Stomach (tissue), 4 donors: ENCODE data around the gene MOB3B.

ENCODE experiments used
- EP300 ChIP-seq: sonication (generic); formaldehyde crosslinking; IDR thresholded peaks from one replicate; pipeline ENCODE4 v1.6.1; 2017; ENCODE audit warnings: antibody characterized with exemption
- POLR2A ChIP-seq, 4 donors: fragments of 450-650 bp; IDR thresholded peaks; one replicate each; pipeline ENCODE4 v1.6.1; 2016; ENCODE audit warnings: antibody characterized with exemption in 4 of 4, control low read depth in 2 of 4, mild to moderate bottlenecking in 1 of 4, moderate library complexity in 1 of 4
- POLR2AphosphoS5 ChIP-seq, 3 donors: sonication (generic); formaldehyde crosslinking; IDR thresholded peaks; one replicate each; pipeline ENCODE4 v1.6.1; 2016; ENCODE audit warnings: antibody characterized with exemption in 3 of 3
- TF ChIP-seq, protein P1 (sequence below), 7 experiments: fragments of 450-650 bp in 4 of 7; fragments of 200-600 bp in 3 of 7; sonication (generic) in 3 of 7; IDR thresholded peaks; one replicate each; pipeline ENCODE4 v1.5.1; 2016 to 2019; ENCODE audit warnings: antibody characterized with exemption in 7 of 7, control low read depth in 2 of 7, mild to moderate bottlenecking in 1 of 7

DNA sequence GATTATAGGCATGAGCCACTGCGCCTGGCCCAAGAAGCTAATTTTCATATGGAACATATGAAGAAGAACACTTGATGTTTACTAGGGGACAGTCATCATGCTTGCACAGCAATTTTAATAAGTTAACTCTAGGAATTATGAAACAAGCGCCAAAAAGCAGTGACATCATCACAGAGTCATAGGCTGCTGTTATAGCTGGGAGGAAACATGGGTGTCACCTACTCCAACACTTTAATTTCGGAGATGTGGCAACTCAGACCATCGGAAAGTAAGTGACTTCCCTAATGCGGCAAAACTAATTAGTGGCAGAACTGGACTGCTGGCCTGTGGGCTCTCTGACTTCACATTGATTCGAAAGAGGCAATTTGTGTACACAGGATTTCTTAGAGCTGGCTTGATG is 194.5 kb downstream of the MOB3B start:
- TF ChIP-seq POLR2A (IDR thresholded peaks at IDR 0.05), result no peak
- TF ChIP-seq, protein P1, sequence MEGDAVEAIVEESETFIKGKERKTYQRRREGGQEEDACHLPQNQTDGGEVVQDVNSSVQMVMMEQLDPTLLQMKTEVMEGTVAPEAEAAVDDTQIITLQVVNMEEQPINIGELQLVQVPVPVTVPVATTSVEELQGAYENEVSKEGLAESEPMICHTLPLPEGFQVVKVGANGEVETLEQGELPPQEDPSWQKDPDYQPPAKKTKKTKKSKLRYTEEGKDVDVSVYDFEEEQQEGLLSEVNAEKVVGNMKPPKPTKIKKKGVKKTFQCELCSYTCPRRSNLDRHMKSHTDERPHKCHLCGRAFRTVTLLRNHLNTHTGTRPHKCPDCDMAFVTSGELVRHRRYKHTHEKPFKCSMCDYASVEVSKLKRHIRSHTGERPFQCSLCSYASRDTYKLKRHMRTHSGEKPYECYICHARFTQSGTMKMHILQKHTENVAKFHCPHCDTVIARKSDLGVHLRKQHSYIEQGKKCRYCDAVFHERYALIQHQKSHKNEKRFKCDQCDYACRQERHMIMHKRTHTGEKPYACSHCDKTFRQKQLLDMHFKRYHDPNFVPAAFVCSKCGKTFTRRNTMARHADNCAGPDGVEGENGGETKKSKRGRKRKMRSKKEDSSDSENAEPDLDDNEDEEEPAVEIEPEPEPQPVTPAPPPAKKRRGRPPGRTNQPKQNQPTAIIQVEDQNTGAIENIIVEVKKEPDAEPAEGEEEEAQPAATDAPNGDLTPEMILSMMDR (IDR thresholded peaks at IDR 0.05), result no peak
- TF ChIP-seq POLR2AphosphoS5 (IDR thresholded peaks at IDR 0.05), result no peak
- no peak for TF ChIP-seq EP300
